IMR-90 (cell line): ENCODE data around the gene STOX1. TPM values are rescaled to one million over a fixed set of nuclear protein-coding genes. Genes with fewer than 3 reads are reported as not detected.

ENCODE experiments used
- ATAC-seq: fragments of 200-7000 bp; cut with Tn5 transposase; 2 replicates; pipeline ENCODE4 v1.9.1; 2020; ENCODE audit warnings: low read depth, mild to moderate bottlenecking, moderate library complexity
- BruUV-seq: library from RNA; stranded (reverse); fragments of 400-500 nt; replicated peaks from 2 replicates; lab custom pipeline; 2021; lab: Mats Ljungman, UMichigan
- CTCF ChIA-PET: fragments of 300-600 bp; formaldehyde crosslinking; extraction: SDS; loops from one replicate; lab custom pipeline; 2021; ENCODE audit warnings: antibody characterized with exemption; lab: Yijun Ruan, JAX
- POLR2A ChIA-PET: fragments of 300-600 bp; sonication (Branson Sonifier 250); formaldehyde crosslinking; loops from one replicate; lab custom pipeline; 2022; ENCODE audit warnings: antibody characterized with exemption; ENCODE audit not compliant: unreplicated experiment; lab: Charles Lee
- DNase-seq: peaks from one replicate; pipeline ENCODE4 v3.0.0; 2013
- H2AFZ ChIP-seq: replicated peaks from 2 replicates; pipeline ENCODE3; 2013; ENCODE audit warnings: low read length, mild to moderate bottlenecking; ENCODE audit not compliant: poor library complexity
- H2AK5ac ChIP-seq: 2 replicates; pipeline ENCODE4 v1.6.1; 2013; ENCODE audit warnings: low read depth, low read length, inconsistent platforms
- H2AK9ac ChIP-seq: replicated peaks from 2 replicates; pipeline ENCODE3; 2013; ENCODE audit warnings: mild to moderate bottlenecking, low read depth, low read length, moderate library complexity; ENCODE audit not compliant: poor library complexity
- H2BK120ac ChIP-seq: 2 replicates; pipeline ENCODE4 v1.6.1; 2013; ENCODE audit warnings: low read depth, low read length, inconsistent platforms
- H2BK15ac ChIP-seq: 3 replicates; pipeline ENCODE4 v1.6.1; 2013; ENCODE audit warnings: low read depth, low read length, inconsistent platforms
- H2BK20ac ChIP-seq: 2 replicates; pipeline ENCODE4 v1.6.1; 2013; ENCODE audit warnings: low read depth, mild to moderate bottlenecking, inconsistent platforms, low read length, moderate library complexity
- H2BK5ac ChIP-seq: 2 replicates; pipeline ENCODE4 v1.6.1; 2013; ENCODE audit warnings: mild to moderate bottlenecking, low read depth, low read length, inconsistent platforms; ENCODE audit not compliant: poor library complexity, severe bottlenecking
- H3K14ac ChIP-seq: replicated peaks from 2 replicates; pipeline ENCODE4 v1.6.1; 2013; ENCODE audit warnings: low read depth, low read length, inconsistent platforms
- H3K18ac ChIP-seq: 2 replicates; pipeline ENCODE4 v1.6.1; 2013; ENCODE audit warnings: low read depth, low read length, control low read depth
- H3K23ac ChIP-seq: 2 replicates; pipeline ENCODE4 v1.6.1; 2013; ENCODE audit warnings: low read depth, low read length, inconsistent platforms
- H3K27ac ChIP-seq: 2 replicates; pipeline ENCODE4 v1.5.1; 2013; ENCODE audit warnings: mild to moderate bottlenecking, control low read depth, low read length; ENCODE audit not compliant: insufficient read depth
- H3K27me3 ChIP-seq: 2 replicates; pipeline ENCODE4 v1.6.1; 2013; ENCODE audit warnings: low read length; ENCODE audit not compliant: control insufficient read depth, insufficient read depth
- H3K36me3 ChIP-seq: 2 replicates; pipeline ENCODE4 v1.6.1; 2013; ENCODE audit warnings: low read length, mixed read lengths; ENCODE audit not compliant: control insufficient read depth, insufficient read depth
- H3K4ac ChIP-seq: 2 replicates; pipeline ENCODE4 v1.6.1; 2013; ENCODE audit warnings: low read depth, low read length, inconsistent platforms
- H3K4me1 ChIP-seq: 2 replicates; pipeline ENCODE4 v1.6.1; 2013; ENCODE audit warnings: low read length, mixed read lengths; ENCODE audit not compliant: control insufficient read depth, insufficient read depth
- H3K4me2 ChIP-seq: 2 replicates; pipeline ENCODE4 v1.6.1; 2013; ENCODE audit warnings: low read depth, mild to moderate bottlenecking, control low read depth, low read length, moderate library complexity
- H3K4me3 ChIP-seq: 2 replicates; pipeline ENCODE4 v1.5.1; 2013; ENCODE audit warnings: low read depth, mild to moderate bottlenecking, control low read depth, low read length, moderate library complexity; ENCODE audit not compliant: insufficient read depth
- H3K56ac ChIP-seq: 2 replicates; pipeline ENCODE4 v1.6.1; 2013; ENCODE audit warnings: low read length, inconsistent platforms; ENCODE audit not compliant: insufficient read depth; ENCODE audit errors: extremely low read depth
- H3K79me1 ChIP-seq, 2 experiments: 2 replicates each; pipeline ENCODE4 v1.6.1; 2013; ENCODE audit warnings: low read length in 2 of 2, inconsistent platforms in 1 of 2, low read depth in 1 of 2
- H3K9ac ChIP-seq: 2 replicates; pipeline ENCODE4 v1.6.1; 2013; ENCODE audit warnings: low read depth, low read length, control low read depth
- H3K9me1 ChIP-seq: 2 replicates; pipeline ENCODE4 v1.6.1; 2013; ENCODE audit warnings: low read length, inconsistent platforms; ENCODE audit not compliant: insufficient read depth
- H3K9me3 ChIP-seq: 2 replicates; pipeline ENCODE4 v1.6.1; 2013; ENCODE audit warnings: low read length; ENCODE audit not compliant: control insufficient read depth, insufficient read depth
- H4K20me1 ChIP-seq: 2 replicates; pipeline ENCODE4 v1.6.1; 2013; ENCODE audit warnings: low read length, inconsistent platforms; ENCODE audit not compliant: insufficient read depth
- H4K5ac ChIP-seq: 2 replicates; pipeline ENCODE4 v1.6.1; 2013; ENCODE audit warnings: mild to moderate bottlenecking, low read depth, low read length, control low read depth
- H4K8ac ChIP-seq, 2 experiments: 2 replicates each; pipeline ENCODE4 v1.6.1; 2013; ENCODE audit warnings: low read depth in 2 of 2, low read length in 2 of 2, control low read depth in 1 of 2, inconsistent platforms in 1 of 2
- H4K91ac ChIP-seq: 2 replicates; pipeline ENCODE4 v1.6.1; 2013; ENCODE audit warnings: low read depth, low read length, inconsistent platforms; ENCODE audit not compliant: insufficient read depth
- BHLHE40 ChIP-seq: fragments of 150-350 bp; IDR thresholded peaks from 2 replicates; pipeline ENCODE4 v1.6.1; 2016; ENCODE audit warnings: mild to moderate bottlenecking, low read depth, low read length
- CEBPB ChIP-seq: IDR thresholded peaks from 2 replicates; pipeline ENCODE4 v1.6.1; 2012; ENCODE audit warnings: low read depth, low read length, improper control_type of control experiment
- CHD1 ChIP-seq: IDR thresholded peaks from 2 replicates; pipeline ENCODE4 v1.6.1; 2012; ENCODE audit warnings: low read depth, low read length, improper control_type of control experiment
- CTCF ChIP-seq: conservative IDR thresholded peaks from 2 replicates; pipeline ENCODE4 v1.5.1; 2012; ENCODE audit warnings: mild to moderate bottlenecking, low read depth, low read length, improper control_type of control experiment
- ELK1 ChIP-seq: fragments of 150-350 bp; IDR thresholded peaks from 2 replicates; pipeline ENCODE4 v1.6.1; 2016; ENCODE audit warnings: low read depth, mild to moderate bottlenecking, low read length, moderate library complexity, borderline replicate concordance
- FOS ChIP-seq: fragments of 150-350 bp; IDR thresholded peaks from 2 replicates; pipeline ENCODE4 v1.6.1; 2016; ENCODE audit warnings: low read depth, low read length
- MAFK ChIP-seq: IDR thresholded peaks from 2 replicates; pipeline ENCODE4 v1.6.1; 2012; ENCODE audit warnings: low read depth, low read length, improper control_type of control experiment
- MAZ ChIP-seq: IDR thresholded peaks from 2 replicates; pipeline ENCODE4 v1.6.1; 2012; ENCODE audit warnings: low read depth, mild to moderate bottlenecking, low read length, improper control_type of control experiment, moderate library complexity, borderline replicate concordance
- MXI1 ChIP-seq: IDR thresholded peaks from 2 replicates; pipeline ENCODE4 v1.6.1; 2012; ENCODE audit warnings: low read depth, mild to moderate bottlenecking, low read length, moderate library complexity, borderline replicate concordance
- NFE2L2 ChIP-seq: fragments of 150-350 bp; IDR thresholded peaks from 2 replicates; pipeline ENCODE4 v1.6.1; 2016; ENCODE audit warnings: low read depth, mild to moderate bottlenecking, low read length
- POLR2A ChIP-seq: IDR thresholded peaks from 2 replicates; pipeline ENCODE4 v1.6.1; 2012; ENCODE audit warnings: mild to moderate bottlenecking, low read depth, low read length
- RAD21 ChIP-seq: IDR thresholded peaks from 2 replicates; pipeline ENCODE4 v1.6.1; 2012; ENCODE audit warnings: low read length, improper control_type of control experiment
- RCOR1 ChIP-seq: IDR thresholded peaks from 2 replicates; pipeline ENCODE4 v1.6.1; 2012; ENCODE audit warnings: mild to moderate bottlenecking, low read length, improper control_type of control experiment; ENCODE audit not compliant: insufficient replicate concordance
- RFX5 ChIP-seq: IDR thresholded peaks from 2 replicates; pipeline ENCODE4 v1.8.0; 2012; ENCODE audit warnings: low read depth, mild to moderate bottlenecking, low read length, moderate library complexity
- SMC3 ChIP-seq: fragments of 150-350 bp; IDR thresholded peaks from 2 replicates; pipeline ENCODE4 v1.6.1; 2016; ENCODE audit warnings: low read depth, mild to moderate bottlenecking, antibody characterized with exemption, low read length, moderate library complexity
- USF2 ChIP-seq: fragments of 150-350 bp; IDR thresholded peaks from 2 replicates; pipeline ENCODE4 v1.6.1; 2017; ENCODE audit warnings: mild to moderate bottlenecking, antibody characterized with exemption, low read length, low read depth
- WGBS, 2 experiments: methylation state at CpG; one replicate each; pipeline versions ENCODE4 v1.1.5 to v1.1.7; 2013; ENCODE audit warnings: missing lambda C conversion rate in 2 of 2; ENCODE audit not compliant: insufficient read length in 1 of 2; ENCODE audit errors: extremely low coverage in 2 of 2; 5-methylcytosine and 5-hydroxymethylcytosine counted together
- dilution Hi-C: fragments of 300-500 bp; cut with HindIII; formaldehyde crosslinking; loops from one replicate; pipeline ENCODE4 v1.14.3; 2018; ENCODE audit warnings: low sequenced_read_pairs; ENCODE audit not compliant: unreplicated experiment
- in situ Hi-C: fragments of 300-500 bp; cut with MboI; formaldehyde crosslinking; loops from 3 replicates; pipeline ENCODE4 v1.14.3; 2019; ENCODE audit warnings: low sequenced_read_pairs, inconsistent platforms, mixed read lengths
- intact Hi-C: fragments of 100-400 bp; cut with micrococcal nuclease; formaldehyde crosslinking; loops from 2 replicates; pipeline ENCODE4 v1.10.0; 2022
- polyA plus RNA-seq, 3 experiments: library from polyadenylated mRNA; depleted of rRNA; stranded (reverse); fragments of >200 nt; gene quantifications; 2 replicates each; pipeline ENCODE4 v1.2.3, GENCODE V29; 2012; ENCODE audit warnings: low replicate concordance in 1 of 3
- total RNA-seq: library from RNA; depleted of rRNA; stranded (reverse); fragments of >200 nt; gene quantifications from 2 replicates; pipeline ENCODE4 v1.2.3, GENCODE V29; 2012

Gene STOX1
- total and polyA plus RNA-seq, 2 of the 4 experiments (the other 2 are of a cell fraction): 0.03 to 0.18 TPM

GRCh38 chr10:68879628-68880027 is 52.3 kb downstream of the STOX1 start:
- Histone ChIP-seq H2BK15ac (no peak overlapping the region), H3K79me1 (no peaks in the 10 kb centered on the region), H3K14ac (no peak overlapping the region), H3K27ac (no peak overlapping the region), H2BK20ac (no peak overlapping the region), H3K23ac (no peak overlapping the region), H2AK9ac (no peak overlapping the region), H4K20me1 (no peaks in the 10 kb centered on the region), H4K8ac (no peak overlapping the region), H3K27me3 (peaks cover 15% of the 10 kb centered on the region), H2AFZ (no peak overlapping the region), H3K18ac (no peak overlapping the region), H3K4me3 (no peak overlapping the region), H3K9me1 (no peaks in the 10 kb centered on the region), H3K36me3 (no peaks in the 10 kb centered on the region), H4K5ac (no peak overlapping the region), H3K56ac (no peak overlapping the region), H3K9me3 (no peaks in the 10 kb centered on the region), H2AK5ac (no peak overlapping the region), H2BK5ac (no peak overlapping the region), H3K4me2 (no peak overlapping the region), H4K91ac (no peak overlapping the region), H3K4me1 (peaks cover 1% of the 10 kb centered on the region; the same call in 1 of the 2 replicates), H3K4ac (no peak overlapping the region), H2BK120ac (no peak overlapping the region), H3K9ac (no peak overlapping the region)
- ChIA-PET POLR2A (no interaction called here), CTCF (no interaction called here)
- DNase-seq: no peak
- WGBS, 2 experiments: no CpG with 5 or more reads among the region's 2 CpGs
- no peak for TF ChIP-seq RCOR1
- TF ChIP-seq FOS: no peak
- TF ChIP-seq MXI1: no peak
- no peak for TF ChIP-seq CHD1
- TF ChIP-seq CTCF: no peak
- no peak for TF ChIP-seq USF2
- no peak for TF ChIP-seq MAFK
- no peak for TF ChIP-seq ELK1
- no peak for TF ChIP-seq RFX5
- TF ChIP-seq CEBPB: no peak
- no peak for TF ChIP-seq NFE2L2
- TF ChIP-seq SMC3: no peak
- TF ChIP-seq MAZ: no peak
- TF ChIP-seq POLR2A: no peak
- no peak for TF ChIP-seq RAD21
- TF ChIP-seq BHLHE40: no peak
- ATAC-seq: no peak
- in situ Hi-C loops: no loop called here
- intact Hi-C loops: loop anchor here (5.0 kb wide), 1 partner anchor 77 kb away; no protein-coding TSS in a partner anchor
- no TSS peak for BruUV-seq
- dilution Hi-C loops: no loop called here
